H9 (cell line): ENCODE measurements around the gene ARSI. TPM values are rescaled to one million over a fixed set of nuclear protein-coding genes. Genes with fewer than 3 reads are reported as not detected.

ENCODE experiments used
- DNase-seq: peaks from one replicate; pipeline ENCODE4 v3.0.0-alpha.2; 2017
- H2AFZ ChIP-seq: one replicate; pipeline ENCODE4 v1.6.1; 2013; ENCODE audit warnings: mild to moderate bottlenecking, low read length, control low read depth, moderate library complexity
- H2AK5ac ChIP-seq: 2 replicates; pipeline ENCODE4 v1.6.1; 2013; ENCODE audit warnings: low read length, control low read depth, mixed read lengths; ENCODE audit not compliant: insufficient read length
- H2BK120ac ChIP-seq: one replicate; pipeline ENCODE4 v1.6.1; 2013; ENCODE audit warnings: low read depth, mild to moderate bottlenecking, low read length, control low read depth, inconsistent platforms; ENCODE audit not compliant: poor library complexity, severe bottlenecking
- H2BK12ac ChIP-seq: 2 replicates; pipeline ENCODE4 v1.6.1; 2013; ENCODE audit warnings: low read length, control low read depth, mixed read lengths, low read depth; ENCODE audit not compliant: insufficient read length
- H2BK15ac ChIP-seq: 2 replicates; pipeline ENCODE4 v1.6.1; 2013; ENCODE audit warnings: low read depth, low read length, control low read depth
- H2BK20ac ChIP-seq: one replicate; pipeline ENCODE4 v1.6.1; 2013; ENCODE audit warnings: low read depth, mild to moderate bottlenecking, low read length, control low read depth, inconsistent platforms; ENCODE audit not compliant: poor library complexity, severe bottlenecking
- H2BK5ac ChIP-seq: 2 replicates; pipeline ENCODE4 v1.6.1; 2013; ENCODE audit warnings: low read length, control low read depth, mixed read lengths; ENCODE audit not compliant: insufficient read length
- H3K14ac ChIP-seq: 2 replicates; pipeline ENCODE4 v1.6.1; 2013; ENCODE audit warnings: low read length, control low read depth; ENCODE audit not compliant: insufficient read depth
- H3K18ac ChIP-seq: 2 replicates; pipeline ENCODE4 v1.6.1; 2013; ENCODE audit warnings: low read depth, mild to moderate bottlenecking, mixed read lengths, low read length, control low read depth; ENCODE audit not compliant: insufficient read length
- H3K23ac ChIP-seq: 2 replicates; pipeline ENCODE4 v1.6.1; 2013; ENCODE audit warnings: low read length, control low read depth, mixed read lengths, low read depth; ENCODE audit not compliant: insufficient read length
- H3K23me2 ChIP-seq: 2 replicates; pipeline ENCODE4 v1.6.1; 2013; ENCODE audit warnings: low read depth, mild to moderate bottlenecking, mixed read lengths, low read length, control low read depth; ENCODE audit not compliant: insufficient read length, poor library complexity, severe bottlenecking
- H3K27ac ChIP-seq: 2 replicates; pipeline ENCODE4 v1.5.1; 2013; ENCODE audit warnings: low read length, control low read depth, mixed read lengths, low read depth; ENCODE audit not compliant: insufficient read length
- H3K27me3 ChIP-seq: 2 replicates; pipeline ENCODE4 v1.6.1; 2013; ENCODE audit warnings: low read length, control low read depth, inconsistent platforms; ENCODE audit not compliant: insufficient read depth
- H3K4ac ChIP-seq: 2 replicates; pipeline ENCODE4 v1.6.1; 2013; ENCODE audit warnings: low read depth, mild to moderate bottlenecking, control low read depth, inconsistent platforms, low read length, moderate library complexity
- H3K4me1 ChIP-seq: 2 replicates; pipeline ENCODE4 v1.6.1; 2013; ENCODE audit warnings: low read length, control low read depth, inconsistent platforms; ENCODE audit not compliant: insufficient read depth
- H3K4me2 ChIP-seq: 2 replicates; pipeline ENCODE4 v1.6.1; 2013; ENCODE audit warnings: low read length, control low read depth, mixed read lengths; ENCODE audit not compliant: insufficient read length, insufficient read depth
- H3K56ac ChIP-seq: 2 replicates; pipeline ENCODE4 v1.6.1; 2013; ENCODE audit warnings: low read depth, mild to moderate bottlenecking, mixed read lengths, low read length, control low read depth; ENCODE audit not compliant: insufficient read length
- H3K79me1 ChIP-seq: 2 replicates; pipeline ENCODE4 v1.6.1; 2013; ENCODE audit warnings: low read depth, mild to moderate bottlenecking, moderate library complexity, low read length, control low read depth, inconsistent platforms; ENCODE audit not compliant: insufficient read depth, poor library complexity, severe bottlenecking
- H3K79me2 ChIP-seq: 2 replicates; pipeline ENCODE4 v1.6.1; 2013; ENCODE audit warnings: low read length, control low read depth, inconsistent platforms; ENCODE audit not compliant: insufficient read depth
- H3K9ac ChIP-seq: 2 replicates; pipeline ENCODE4 v1.6.1; 2013; ENCODE audit warnings: low read length, control low read depth, mixed read lengths; ENCODE audit not compliant: insufficient read length; ENCODE audit errors: extremely low read depth
- H3K9me3 ChIP-seq: one replicate; pipeline ENCODE4 v1.6.1; 2013; ENCODE audit warnings: low read depth, low read length, inconsistent platforms; ENCODE audit not compliant: control insufficient read depth
- H3T11ph ChIP-seq: one replicate; pipeline ENCODE4 v1.6.1; 2013; ENCODE audit warnings: mild to moderate bottlenecking, low read length, control low read depth, inconsistent platforms
- H4K20me1 ChIP-seq: one replicate; pipeline ENCODE4 v1.6.1; 2013; ENCODE audit not compliant: control insufficient read depth, insufficient read length, insufficient read depth
- H4K5ac ChIP-seq: 2 replicates; pipeline ENCODE4 v1.6.1; 2013; ENCODE audit warnings: low read depth, mild to moderate bottlenecking, mixed read lengths, low read length, control low read depth; ENCODE audit not compliant: insufficient read length
- H4K8ac ChIP-seq: replicated peaks from 2 replicates; pipeline ENCODE4 v1.6.1; 2013; ENCODE audit warnings: low read length, control low read depth, mixed read lengths, low read depth; ENCODE audit not compliant: insufficient read length
- H4K91ac ChIP-seq: 2 replicates; pipeline ENCODE4 v1.6.1; 2013; ENCODE audit warnings: low read depth, mild to moderate bottlenecking, moderate library complexity, mixed read lengths, low read length, control low read depth; ENCODE audit not compliant: insufficient read length
- H3K27ac Mint-ChIP-seq, 3 experiments: 2 replicates in 2 of 3; 3 replicates in 1 of 3; pipeline ENCODE4 v1.8.0; 2020 to 2021; ENCODE audit warnings: mixed read lengths in 3 of 3, mild to moderate bottlenecking in 1 of 3, moderate library complexity in 1 of 3
- H3K27me3 Mint-ChIP-seq: 2 replicates; pipeline ENCODE4 v1.8.0; 2021; ENCODE audit warnings: low read depth, mild to moderate bottlenecking, moderate library complexity, mixed read lengths
- H3K36me3 Mint-ChIP-seq, 3 experiments: 2 replicates in 2 of 3; 3 replicates in 1 of 3; pipeline ENCODE4 v1.8.0; 2020 to 2021; ENCODE audit warnings: low read depth in 3 of 3, mixed read lengths in 3 of 3; ENCODE audit not compliant: insufficient read depth in 1 of 3
- H3K4me1 Mint-ChIP-seq, 2 experiments: 2 replicates each; pipeline ENCODE4 v1.8.0; 2020; ENCODE audit warnings: mixed read lengths in 2 of 2
- H3K4me3 Mint-ChIP-seq, 2 experiments: 2 replicates in 1 of 2; 3 replicates in 1 of 2; pipeline ENCODE4 v1.8.0; 2020 to 2021; ENCODE audit warnings: mild to moderate bottlenecking in 2 of 2, mixed read lengths in 2 of 2, moderate library complexity in 1 of 2
- H3K9me3 Mint-ChIP-seq, 2 experiments: 2 replicates in 1 of 2; 3 replicates in 1 of 2; pipeline ENCODE4 v1.8.0; 2020; ENCODE audit warnings: mild to moderate bottlenecking in 2 of 2, mixed read lengths in 2 of 2, moderate library complexity in 1 of 2
- CTCF ChIP-seq: fragments of 200-600 bp; sonication (generic); conservative IDR thresholded peaks from 3 replicates; pipeline ENCODE4 v1.8.0; 2021; ENCODE audit warnings: antibody characterized with exemption, mild to moderate bottlenecking
- whole genome bisulfite sequencing: extraction: QIAGEN DNeasy Blood & Tissue Kit; methylation state at CpG from one replicate; pipeline ENCODE4 v1.1.7; 2013; ENCODE audit warnings: missing lambda C conversion rate, low lambda C conversion rate, mixed read lengths; ENCODE audit not compliant: insufficient read length; ENCODE audit errors: extremely low coverage; 5-methylcytosine and 5-hydroxymethylcytosine counted together
- total RNA-seq: library from RNA; stranded (reverse); gene quantifications from 2 replicates; pipeline ENCODE4 v1.2.1, GENCODE V29; 2021

ARSI gene
- total RNA-seq, 1 experiment from 2014 or later = 1.7 TPM

GRCh38 chr5:150294551-150295071 is 8.1 kb downstream of the ARSI start:
- no peak for TF ChIP-seq CTCF
- no peak overlapping the region for H3K18ac ChIP-seq
- H3K23ac ChIP-seq = no peak overlapping the region
- no peak overlapping the region for H2BK15ac ChIP-seq
- no CpG with 5 or more reads among the region's 10 CpGs for WGBS
- H3K9me3 Mint-ChIP-seq = no peaks in the 10 kb centered on the region; a peak in 1 of 5 replicates
- H3K4me3 Mint-ChIP-seq = no peak overlapping the region
- H3K56ac ChIP-seq = no peak overlapping the region
- no peak overlapping the region for H3K9ac ChIP-seq
- no peaks in the 10 kb centered on the region; the same call in 1 of the 2 replicates for H3K4me1 ChIP-seq
- H4K91ac ChIP-seq = no peak overlapping the region
- H3K79me2 ChIP-seq = no peaks in the 10 kb centered on the region
- H3K27ac Mint-ChIP-seq = no peak overlapping the region
- no peaks in the 10 kb centered on the region for H3K9me3 ChIP-seq
- no peaks in the 10 kb centered on the region for H3K79me1 ChIP-seq
- H2BK120ac ChIP-seq = no peak overlapping the region
- H3K23me2 ChIP-seq = no peaks in the 10 kb centered on the region
- H2BK20ac ChIP-seq = no peak overlapping the region
- H3K27me3 Mint-ChIP-seq = peaks cover 4% of the 10 kb centered on the region
- DNase-seq = no peak
- H2BK12ac ChIP-seq = no peak overlapping the region
- H3K14ac ChIP-seq = no peak overlapping the region
- no peak overlapping the region for H3K4me2 ChIP-seq
- H3K36me3 Mint-ChIP-seq = no peaks in the 10 kb centered on the region
- no peak overlapping the region for H4K5ac ChIP-seq
- no peaks in the 10 kb centered on the region for H3K27me3 ChIP-seq
- H3K4ac ChIP-seq = no peak overlapping the region
- H3K4me1 Mint-ChIP-seq = peaks cover 4 to 16% of the 10 kb centered on the region in 2 experiments
- no peak overlapping the region for H2AFZ ChIP-seq
- no peak overlapping the region for H3K27ac ChIP-seq
- H4K20me1 ChIP-seq = no peaks in the 10 kb centered on the region
- H2AK5ac ChIP-seq = no peak overlapping the region
- no peak overlapping the region for H4K8ac ChIP-seq
- H3T11ph ChIP-seq = no peak overlapping the region
- H2BK5ac ChIP-seq = no peak overlapping the region
